Activated B cell treated with CpG ODN at 0.5 μM for 24 hours (primary cell): ENCODE data around the gene PPIE. TPM values are rescaled to one million over a fixed set of nuclear protein-coding genes. Genes with fewer than 3 reads are reported as not detected.

Source experiments
- ATAC-seq: fragments of 200-7000 bp; cut with Tn5 transposase; one replicate; pipeline ENCODE4 v1.10.0; 2021; ENCODE audit warnings: low read depth, mild to moderate bottlenecking, moderate library complexity
- CTCF ChIA-PET: fragments of 350-600 bp; sonication (Branson Sonifier 250); formaldehyde crosslinking; loops from one replicate; lab custom pipeline; 2021; ENCODE audit warnings: antibody characterized with exemption; lab: Charles Lee
- POLR2A ChIA-PET: fragments of 350-600 bp; sonication (Branson Sonifier 250); formaldehyde crosslinking; loops from one replicate; lab custom pipeline; 2021; ENCODE audit warnings: antibody characterized with exemption; lab: Charles Lee
- DNase-seq: peaks from one replicate; pipeline ENCODE4 v3.0.0; 2022
- H3K27ac Mint-ChIP-seq: one replicate; pipeline ENCODE4 v1.8.0; 2020; ENCODE audit warnings: mixed read lengths
- H3K27me3 Mint-ChIP-seq: one replicate; pipeline ENCODE4 v1.8.0; 2021; ENCODE audit warnings: mixed read lengths
- H3K36me3 Mint-ChIP-seq: one replicate; pipeline ENCODE4 v1.8.0; 2021; ENCODE audit warnings: low read depth, mixed read lengths
- H3K4me1 Mint-ChIP-seq: one replicate; pipeline ENCODE4 v1.8.0; 2021; ENCODE audit warnings: mixed read lengths
- H3K4me3 Mint-ChIP-seq: one replicate; pipeline ENCODE4 v1.8.0; 2020; ENCODE audit warnings: mild to moderate bottlenecking, mixed read lengths
- H3K9me3 Mint-ChIP-seq: one replicate; pipeline ENCODE4 v1.8.0; 2020; ENCODE audit warnings: mixed read lengths
- CTCF ChIP-seq: fragments of 200-600 bp; IDR thresholded peaks from one replicate; pipeline ENCODE4 v1.8.0; 2022; ENCODE audit warnings: antibody characterized with exemption, mild to moderate bottlenecking
- intact Hi-C: fragments of 100-400 bp; cut with micrococcal nuclease; formaldehyde crosslinking; loops from one replicate; pipeline ENCODE4 v1.15.1; 2024
- total RNA-seq: library from RNA; stranded (reverse); gene quantifications from 2 replicates; pipeline ENCODE4 v1.2.3, GENCODE V29; 2022

PPIE gene
- total RNA-seq, 1 donor from 2014 or later: 68.5 TPM

- CTCF ChIA-PET: interaction anchor here (1.9 kb wide), 1 partner anchor 11 kb away, joined by 7 read pairs; no protein-coding TSS in a partner anchor
- H3K27me3 Mint-ChIP-seq: peaks cover 3% of the 10 kb centered on the region
- no peak overlapping the region for H3K4me3 Mint-ChIP-seq
Measured at GRCh38 chr1:39788426-39788757, 49.7 kb downstream of the PPIE start.

GRCh38 chr1:39788758-39789570, 50.3 kb downstream of the PPIE start, which contains the start of gene BMP8B:
Gene BMP8B, minus strand, starts transcription at chr1:39788865. Its CDS starts 380 bp downstream, at chr1:39788485.
- DNase-seq (peak; percentile 70), ATAC-seq (peak; percentile 85)
- H3K9me3 Mint-ChIP-seq: no peaks in the 10 kb centered on the region
- intact Hi-C loops: loop anchor here (1.0 kb wide), 1 partner anchor 10 kb away; no protein-coding TSS in a partner anchor
- CTCF ChIA-PET: interaction anchor here (0.9 to 1.9 kb wide), 4 partner anchors 9 to 15 kb away, joined by 3 to 7 read pairs (median 4); no protein-coding TSS in a partner anchor
- POLR2A ChIA-PET: interaction anchor here (0.5 to 2.0 kb wide), 5 partner anchors 9 to 741 kb away, joined by 3 to 35 read pairs (median 3); partner anchors contain the start of gene PPIE
- peaks cover 3% of the 10 kb centered on the region for H3K27me3 Mint-ChIP-seq
- H3K27ac Mint-ChIP-seq: peak within 1 kb of the TSS; percentile 79
- peak within 1 kb of the TSS; percentile 81 for H3K4me3 Mint-ChIP-seq
- no peak for TF ChIP-seq CTCF
- H3K36me3 Mint-ChIP-seq: no peaks in the 10 kb centered on the region
- peaks cover 19% of the 10 kb centered on the region for H3K4me1 Mint-ChIP-seq

More at GRCh38 chr1:39788426-39788757, 49.7 kb downstream of the PPIE start:
- Mint-ChIP-seq H3K27ac (no peak overlapping the region), H3K4me1 (peaks cover 19% of the 10 kb centered on the region), H3K36me3 (no peaks in the 10 kb centered on the region), H3K9me3 (no peaks in the 10 kb centered on the region)
- no peak for TF ChIP-seq CTCF
- ATAC-seq: peak; percentile 23
- intact Hi-C loops: no loop called here
- POLR2A ChIA-PET: interaction anchor here (0.5 to 2.0 kb wide), 4 partner anchors 10 to 741 kb away, joined by 3 to 35 read pairs (median 4); partner anchors contain the start of gene PPIE
- DNase-seq: no peak

DNA sequence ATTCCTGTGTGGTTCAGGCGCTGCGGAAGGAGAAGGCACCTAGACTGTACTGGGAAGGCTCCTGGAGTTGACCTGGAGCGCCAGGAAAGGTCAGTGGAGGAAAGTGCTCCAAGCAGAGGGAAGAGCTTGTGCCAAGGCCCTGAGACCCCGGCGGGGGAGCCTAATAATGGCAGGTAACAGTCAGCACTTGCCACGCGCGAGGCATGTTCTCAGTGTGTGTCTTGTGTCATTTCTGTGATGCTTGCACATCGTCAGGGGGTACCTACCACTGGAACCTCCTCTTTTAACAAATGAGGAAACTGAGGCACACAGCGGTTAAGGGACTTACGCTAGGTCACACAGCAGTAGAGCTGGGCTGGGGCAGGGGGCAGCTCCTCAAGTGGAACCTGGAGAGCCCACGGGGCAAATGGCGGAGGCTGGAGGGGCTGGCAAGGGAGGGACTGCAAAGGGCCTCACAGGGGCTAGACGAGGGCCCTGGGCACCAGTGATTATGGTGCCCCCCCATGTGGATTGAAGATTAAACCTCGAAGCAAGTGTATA, 51.0 kb downstream of the PPIE start:
- peaks cover 19% of the 10 kb centered on the region for H3K4me1 Mint-ChIP-seq
- TF ChIP-seq CTCF: no peak
- H3K27ac Mint-ChIP-seq: peak overlapping the region; percentile 79
- H3K9me3 Mint-ChIP-seq: no peaks in the 10 kb centered on the region
- POLR2A ChIA-PET: interaction anchor here (1.2 to 2.0 kb wide), 3 partner anchors 9 to 249 kb away, joined by 3 to 35 read pairs (median 5); partner anchors contain the start of gene PPIE
- CTCF ChIA-PET: interaction anchor here (0.9 to 1.9 kb wide), 4 partner anchors 8 to 14 kb away, joined by 3 to 7 read pairs (median 4); no protein-coding TSS in a partner anchor
- peaks cover 3% of the 10 kb centered on the region for H3K27me3 Mint-ChIP-seq
- no peak for ATAC-seq
- peak overlapping the region; percentile 81 for H3K4me3 Mint-ChIP-seq
- intact Hi-C loops: loop anchor here (1.0 kb wide), 1 partner anchor 10 kb away; no protein-coding TSS in a partner anchor
- no peak for DNase-seq
- no peaks in the 10 kb centered on the region for H3K36me3 Mint-ChIP-seq

- no peak for TF ChIP-seq CTCF
- ChIA-PET CTCF (no interaction called here), POLR2A (no interaction called here)
- DNase-seq (no peak), ATAC-seq (no peak)
- H3K9me3 Mint-ChIP-seq: no peaks in the 10 kb centered on the region
- no peak overlapping the region for H3K4me3 Mint-ChIP-seq
- peaks cover 19% of the 10 kb centered on the region for H3K4me1 Mint-ChIP-seq
- H3K27ac Mint-ChIP-seq: no peak overlapping the region
- H3K36me3 Mint-ChIP-seq: no peaks in the 10 kb centered on the region
- peaks cover 3% of the 10 kb centered on the region for H3K27me3 Mint-ChIP-seq
- intact Hi-C loops: no loop called here
Measured at GRCh38 chr1:39791838-39792237, 53.2 kb downstream of the PPIE start.

- H3K4me1 Mint-ChIP-seq: peaks cover 21% of the 10 kb centered on the region
- ChIA-PET CTCF (no interaction called here), POLR2A (no interaction called here)
- intact Hi-C loops: no loop called here
- no peak for DNase-seq
- TF ChIP-seq CTCF: no peak
- ATAC-seq: no peak
- H3K4me3 Mint-ChIP-seq: no peak overlapping the region
- no peak overlapping the region for H3K27ac Mint-ChIP-seq
- no peaks in the 10 kb centered on the region for H3K9me3 Mint-ChIP-seq
- H3K36me3 Mint-ChIP-seq: no peaks in the 10 kb centered on the region
- peaks cover 3% of the 10 kb centered on the region for H3K27me3 Mint-ChIP-seq
Measured at GRCh38 chr1:39795651-39796050, 57.0 kb downstream of the PPIE start.
